Kidney (tissue), 14 donors: ENCODE data around the gene APOL4. TPM values are rescaled to one million over a fixed set of nuclear protein-coding genes. Genes with fewer than 3 reads are reported as not detected.

ENCODE experiments used
- DNase-seq, 5 donors: peaks; one replicate each; pipeline ENCODE4 v3.0.0-alpha.2; 2013 to 2020
- FAIRE-seq: peaks from 2 replicates; lab custom pipeline; 2012; peaks lifted over from hg19 to GRCh38; lab: Jason Lieb, UNC
- H3K27ac ChIP-seq, 2 donors: one replicate each; pipeline ENCODE4 v1.7.0; 2013; ENCODE audit warnings: low read depth in 2 of 2, low read length in 2 of 2, inconsistent platforms in 1 of 2
- H3K27me3 ChIP-seq: one replicate; pipeline ENCODE4 v1.7.1; 2013; ENCODE audit warnings: low read length, inconsistent platforms; ENCODE audit not compliant: control insufficient read depth, insufficient read depth
- H3K36me3 ChIP-seq, 3 donors: one replicate each; pipeline versions ENCODE4 v1.7.0 to v1.7.1; 2013; ENCODE audit warnings: low read length in 3 of 3, control low read depth in 1 of 3, inconsistent platforms in 1 of 3; ENCODE audit not compliant: insufficient read depth in 3 of 3, control insufficient read depth in 2 of 3
- H3K4me1 ChIP-seq, 3 donors: one replicate each; pipeline versions ENCODE4 v1.7.0 to v1.7.1; 2013; ENCODE audit warnings: low read length in 3 of 3, inconsistent platforms in 1 of 3, low read depth in 1 of 3; ENCODE audit not compliant: control insufficient read depth in 2 of 3, insufficient read depth in 2 of 3
- H3K4me3 ChIP-seq, 3 donors: one replicate each; pipeline versions ENCODE4 v1.7.0 to v1.8.1; 2013; ENCODE audit warnings: low read length in 3 of 3, control low read depth in 1 of 3, inconsistent platforms in 1 of 3
- H3K9ac ChIP-seq, 3 donors: one replicate each; pipeline versions ENCODE4 v1.7.0 to v1.7.1; 2013; ENCODE audit warnings: low read length in 3 of 3, control low read depth in 1 of 3, inconsistent platforms in 1 of 3
- H3K9me3 ChIP-seq, 3 donors: one replicate each; pipeline versions ENCODE4 v1.7.0 to v1.7.1; 2013; ENCODE audit warnings: low read length in 3 of 3, control low read depth in 1 of 3, inconsistent platforms in 1 of 3; ENCODE audit not compliant: control insufficient read depth in 2 of 3, insufficient read depth in 1 of 3
- CTCF ChIP-seq: IDR thresholded peaks from 3 replicates; pipeline ENCODE4 v1.5.1; 2012; ENCODE audit warnings: mild to moderate bottlenecking, moderate library complexity, borderline replicate concordance; ENCODE audit not compliant: insufficient read depth; ENCODE audit errors: extremely low read depth
- intact Hi-C: fragments of 100-400 bp; cut with DNase I; formaldehyde crosslinking; loops from one replicate; pipeline ENCODE4 v1.11.1; 2022
- polyA plus RNA-seq: library from polyadenylated mRNA; stranded (reverse); fragments of 350-450 nt; fragmentation: Illumina TruSeq; extraction: RNeasy Lipid Tissue Mini Kit (QIAGEN cat#74804); gene quantifications from one replicate; pipeline ENCODE4 v1.2.3, GENCODE V29; 2014; ENCODE audit warnings: low read depth, low replicate concordance; ENCODE audit not compliant: insufficient read depth
- total RNA-seq: library from RNA; stranded (reverse); fragmentation: NEBNext Ultra II Directional; extraction: Animal tissue kit (Norgen Biotek cat#: 25700); gene quantifications from one replicate; pipeline ENCODE4 v1.2.1, GENCODE V29; 2021
- donor health status: control.
- donor health status: control.
- donor health status: control.
- donor health status: control.
- donor health status: control.
- donor health status: DM: yes; HTN: yes; CAD: no.
- donor health status: Normal renal cell carcinoma (clear cell type).

The APOL4 gene
- total and polyA plus RNA-seq, 2 donors from 2014 or later = 6.1 to 8.7 TPM

GRCh38 chr22:36223504-36223903, 21.9 kb upstream of the APOL4 start:
- FAIRE-seq = no peak

GRCh38 chr22:36222887-36223450, 21.4 kb upstream of the APOL4 start:
- H3K9ac ChIP-seq = no peak overlapping the region
- intact Hi-C loops = no loop called here
- H3K27me3 ChIP-seq = no peaks in the 10 kb centered on the region
- no peak overlapping the region for H3K27ac ChIP-seq
- FAIRE-seq (no peak), DNase-seq (peak in 1 of 5 donors; percentile 20)
- H3K4me3 ChIP-seq = no peak overlapping the region
- H3K4me1 ChIP-seq = peaks cover 0 to 3% (median 0%) of the 10 kb centered on the region in 3 donors
- H3K36me3 ChIP-seq = peaks cover 0 to 6% (median 0%) of the 10 kb centered on the region in 3 donors
- no peak for TF ChIP-seq CTCF
- no peaks in the 10 kb centered on the region for H3K9me3 ChIP-seq

More at GRCh38 chr22:36223504-36223903, 21.9 kb upstream of the APOL4 start:
- H3K36me3 ChIP-seq = peaks cover 0 to 8% (median 0%) of the 10 kb centered on the region in 3 donors
- DNase-seq = peak in 1 of 5 donors; percentile 29
- no peak overlapping the region for H3K9ac ChIP-seq
- no peak for TF ChIP-seq CTCF
- no peaks in the 10 kb centered on the region for H3K9me3 ChIP-seq
- intact Hi-C loops = no loop called here
- no peaks in the 10 kb centered on the region for H3K27me3 ChIP-seq
- peaks cover 0 to 3% (median 0%) of the 10 kb centered on the region in 3 donors for H3K4me1 ChIP-seq
- no peak overlapping the region for H3K27ac ChIP-seq
- H3K4me3 ChIP-seq = no peak overlapping the region

DNA sequence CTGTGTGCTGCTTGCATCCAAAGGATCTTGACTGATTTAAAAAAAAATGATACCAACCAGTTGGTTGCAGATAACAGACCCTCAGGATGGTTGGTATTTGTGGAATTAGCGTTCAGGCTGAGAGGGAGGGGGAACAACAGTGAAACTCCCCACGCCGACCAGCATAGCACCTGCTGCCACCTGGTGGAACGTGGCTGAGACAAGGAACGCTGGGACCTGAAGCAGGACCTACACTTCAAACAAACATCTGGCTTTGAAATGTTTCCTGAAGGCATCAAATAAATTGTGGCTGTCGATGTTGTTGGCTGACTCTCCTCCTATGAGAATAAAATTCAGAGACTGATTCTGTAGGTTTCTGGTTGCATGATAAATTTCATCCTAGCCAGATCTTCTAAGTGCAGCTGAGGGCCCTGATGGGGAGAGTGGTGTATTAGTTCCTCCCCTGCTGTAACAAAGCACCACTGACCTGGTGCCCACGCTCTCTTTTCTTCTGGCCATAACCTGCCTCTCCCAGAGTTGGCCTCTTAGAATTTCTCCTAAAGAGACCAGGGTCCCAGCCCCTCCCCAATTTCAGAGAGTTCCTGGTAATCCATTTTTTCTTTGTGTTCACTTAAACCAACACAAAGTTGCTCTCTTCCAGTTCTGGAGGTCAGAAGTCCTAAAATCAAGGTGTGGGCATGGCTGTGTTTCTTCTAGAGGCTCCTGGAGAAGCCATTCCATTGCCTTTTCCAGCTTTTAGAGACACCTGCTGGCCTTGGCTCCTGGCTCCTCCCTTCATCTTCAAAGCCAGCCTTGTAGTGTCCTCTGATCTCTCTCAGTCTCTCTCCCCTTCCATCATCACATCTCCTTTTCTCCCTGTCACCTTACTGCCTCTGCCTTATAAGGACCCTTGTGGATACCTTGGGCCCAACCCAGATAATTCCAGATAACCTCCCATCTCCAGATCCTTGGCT, 20.5 kb upstream of the APOL4 start:
- Histone ChIP-seq H3K27me3 (no peaks in the 10 kb centered on the region), H3K4me3 (no peak overlapping the region), H3K9ac (no peak overlapping the region), H3K9me3 (no peaks in the 10 kb centered on the region), H3K4me1 (peaks cover 0 to 3% (median 0%) of the 10 kb centered on the region in 3 donors), H3K36me3 (no peaks in the 10 kb centered on the region), H3K27ac (no peak overlapping the region)
- no peak for FAIRE-seq
- TF ChIP-seq CTCF = peak; percentile 71
- peak in 4 of 5 donors; percentile 57 to 84 (median 64) for DNase-seq
- intact Hi-C loops = no loop called here
